Lower leg skin (tissue), 3 donors: ENCODE data around the gene OR13D1.

Experiments used
- POLR2A ChIP-seq, 2 donors: fragments of 450-650 bp; IDR thresholded peaks; one replicate each; pipeline ENCODE4 v1.6.1; 2016 to 2017; ENCODE audit warnings: antibody characterized with exemption in 2 of 2, mild to moderate bottlenecking in 1 of 2, moderate library complexity in 1 of 2
- TF ChIP-seq, protein P1 (sequence below), 3 donors: fragments of 450-650 bp; IDR thresholded peaks; one replicate each; pipeline ENCODE4 v1.5.1; 2016; ENCODE audit warnings: antibody characterized with exemption in 3 of 3, mild to moderate bottlenecking in 3 of 3, moderate library complexity in 2 of 3

DNA sequence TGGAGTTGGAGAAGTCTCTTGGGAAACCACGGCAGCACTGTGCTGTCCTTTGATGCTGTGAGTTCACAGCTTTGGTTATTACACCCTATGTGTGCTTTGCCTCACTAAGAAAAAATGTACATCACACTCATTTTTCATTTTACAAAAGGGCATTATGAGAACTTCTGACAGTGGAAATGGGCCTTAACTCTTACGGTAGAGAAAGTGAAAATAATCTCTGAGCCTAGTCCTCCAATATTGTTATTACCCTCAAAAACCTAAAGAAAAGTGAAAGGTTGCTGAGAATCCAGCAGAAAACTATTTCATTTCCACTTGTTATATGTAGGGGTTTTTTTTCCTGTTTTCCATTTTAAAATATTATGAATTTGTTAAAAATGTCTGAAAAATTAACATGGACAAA, 8.2 kb upstream of the OR13D1 start:
- TF ChIP-seq, protein P1, sequence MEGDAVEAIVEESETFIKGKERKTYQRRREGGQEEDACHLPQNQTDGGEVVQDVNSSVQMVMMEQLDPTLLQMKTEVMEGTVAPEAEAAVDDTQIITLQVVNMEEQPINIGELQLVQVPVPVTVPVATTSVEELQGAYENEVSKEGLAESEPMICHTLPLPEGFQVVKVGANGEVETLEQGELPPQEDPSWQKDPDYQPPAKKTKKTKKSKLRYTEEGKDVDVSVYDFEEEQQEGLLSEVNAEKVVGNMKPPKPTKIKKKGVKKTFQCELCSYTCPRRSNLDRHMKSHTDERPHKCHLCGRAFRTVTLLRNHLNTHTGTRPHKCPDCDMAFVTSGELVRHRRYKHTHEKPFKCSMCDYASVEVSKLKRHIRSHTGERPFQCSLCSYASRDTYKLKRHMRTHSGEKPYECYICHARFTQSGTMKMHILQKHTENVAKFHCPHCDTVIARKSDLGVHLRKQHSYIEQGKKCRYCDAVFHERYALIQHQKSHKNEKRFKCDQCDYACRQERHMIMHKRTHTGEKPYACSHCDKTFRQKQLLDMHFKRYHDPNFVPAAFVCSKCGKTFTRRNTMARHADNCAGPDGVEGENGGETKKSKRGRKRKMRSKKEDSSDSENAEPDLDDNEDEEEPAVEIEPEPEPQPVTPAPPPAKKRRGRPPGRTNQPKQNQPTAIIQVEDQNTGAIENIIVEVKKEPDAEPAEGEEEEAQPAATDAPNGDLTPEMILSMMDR (IDR thresholded peaks at IDR 0.05): no peak
- no peak for TF ChIP-seq POLR2A (IDR thresholded peaks at IDR 0.05)
